ENCODE measurements around the gene FARP1. TPM values are rescaled to one million over a fixed set of nuclear protein-coding genes. Genes with fewer than 3 reads are reported as not detected.

Gene FARP1
- polyA plus RNA-seq, 1 of the 3 experiments (the other 2 are of a cell fraction), result 12.0 TPM

DNA sequence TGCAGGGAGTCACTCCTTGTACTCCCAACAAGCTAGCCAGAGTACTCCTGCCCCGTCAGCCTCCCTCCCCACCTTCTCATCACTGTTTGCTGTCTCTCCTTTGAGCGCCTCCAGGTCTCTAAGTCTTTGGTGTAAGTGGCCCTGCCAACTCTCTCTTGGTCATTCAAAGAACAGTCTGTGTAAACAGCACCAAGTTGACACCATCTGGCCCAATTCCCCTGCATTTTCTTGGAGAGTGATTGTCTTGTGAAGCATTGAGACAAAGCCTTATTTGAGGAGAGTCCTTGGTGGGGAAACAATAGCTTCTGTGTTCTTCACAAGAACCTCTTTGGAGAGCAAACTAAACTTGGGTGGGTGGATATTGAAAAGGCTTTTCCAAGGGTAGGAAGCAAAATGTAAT lies 148.8 kb downstream of the FARP1 start:
- POLR2A ChIA-PET, result no interaction called here

DNA sequence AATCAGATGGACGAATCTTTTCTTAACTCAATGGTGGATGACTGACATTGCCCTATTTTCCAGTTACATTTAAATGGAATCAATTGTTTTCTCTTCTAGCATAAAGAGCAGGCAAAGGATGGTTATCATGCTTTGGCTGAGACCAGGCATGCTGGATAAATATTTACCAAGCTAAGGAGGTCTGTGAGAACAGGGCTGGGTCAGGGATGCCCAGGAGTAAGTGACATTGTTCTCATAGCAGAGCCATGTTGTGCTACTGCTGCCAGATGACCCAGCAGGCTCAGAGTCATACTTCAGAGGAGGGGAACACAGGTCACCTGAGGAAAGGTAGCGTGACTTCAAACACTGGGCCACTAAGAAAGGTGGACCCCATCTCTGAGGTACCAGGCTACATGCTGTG lies 150.2 kb downstream of the FARP1 start:
- H4K20me1 ChIP-seq (ENCODE audit: insufficient read depth), result no peaks in the 10 kb centered on the region
- ChIA-PET CTCF (interaction anchor here (1.2 kb wide), 1 partner anchor 10 kb away, joined by 3 read pairs; no protein-coding TSS in a partner anchor), POLR2A (no interaction called here)
- TF ChIP-seq FOXM1 (IDR thresholded peaks at IDR 0.05; ENCODE audit: low read depth) (no peak), EZH2phosphoT487 (IDR thresholded peaks at IDR 0.05; ENCODE audit: borderline replicate concordance, low read depth) (no peak), JUND (IDR thresholded peaks at IDR 0.05) (no peak), FOXJ3 (CRISPR knock-in tag; IDR thresholded peaks at IDR 0.05) (no peak)
- TF ChIP-seq, protein P1, sequence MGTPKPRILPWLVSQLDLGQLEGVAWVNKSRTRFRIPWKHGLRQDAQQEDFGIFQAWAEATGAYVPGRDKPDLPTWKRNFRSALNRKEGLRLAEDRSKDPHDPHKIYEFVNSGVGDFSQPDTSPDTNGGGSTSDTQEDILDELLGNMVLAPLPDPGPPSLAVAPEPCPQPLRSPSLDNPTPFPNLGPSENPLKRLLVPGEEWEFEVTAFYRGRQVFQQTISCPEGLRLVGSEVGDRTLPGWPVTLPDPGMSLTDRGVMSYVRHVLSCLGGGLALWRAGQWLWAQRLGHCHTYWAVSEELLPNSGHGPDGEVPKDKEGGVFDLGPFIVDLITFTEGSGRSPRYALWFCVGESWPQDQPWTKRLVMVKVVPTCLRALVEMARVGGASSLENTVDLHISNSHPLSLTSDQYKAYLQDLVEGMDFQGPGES (IDR thresholded peaks at IDR 0.05; ENCODE audit: low read depth, low read length), result no peak
- H3K4me1 ChIP-seq (ENCODE audit: control insufficient read depth in 1 of 2, insufficient read depth in 2 of 2, low read depth in 1 of 2, low read length in 1 of 2), result peaks cover 7 to 9% of the 10 kb centered on the region in 2 experiments; a peak in 2 of 4 replicates
- H2AFZ ChIP-seq (ENCODE audit: low read depth), result no peak overlapping the region
- no peaks in the 10 kb centered on the region for H3K36me3 ChIP-seq (replicated peaks in 1 of 2; ENCODE audit: control insufficient read depth in 1 of 2, insufficient read depth in 2 of 2, low read length in 1 of 2)
- H3K27me3 ChIP-seq (ENCODE audit: insufficient read depth), result no peaks in the 10 kb centered on the region
- H3K4me2 ChIP-seq, result no peak overlapping the region
- H3K79me2 ChIP-seq (ENCODE audit: insufficient read depth), result peaks cover 10% of the 10 kb centered on the region; the same call in 1 of the 2 replicates
- DNase-seq, result no peak
- no peak overlapping the region for H3K4me3 ChIP-seq (ENCODE audit: low read depth in 2 of 2, low read length in 1 of 2)
- WGBS (ENCODE audit: low lambda C conversion rate), result 88% methylated on average over 2 of the region's 2 CpGs
- no peaks in the 10 kb centered on the region for H3K9me3 ChIP-seq
- no peaks in the 10 kb centered on the region for H3K9me2 ChIP-seq
- no peak overlapping the region for H3K27ac ChIP-seq (ENCODE audit: low read depth in 2 of 2, low read length in 1 of 2)
- no peak overlapping the region for H3K9ac ChIP-seq
- H3F3A ChIP-seq (replicated peaks; ENCODE audit: insufficient read depth), result no peaks in the 10 kb centered on the region

More for the DNA sequence above, 148.8 kb downstream of the FARP1 start:
- Histone ChIP-seq H3K4me2 (no peak overlapping the region), H3K79me2 (ENCODE audit: insufficient read depth) (0 out of 2 replicates have a peak, but pooled peaks cover 2% of the 10 kb centered on the region), H2AFZ (ENCODE audit: low read depth) (no peak overlapping the region), H3K4me1 (ENCODE audit: control insufficient read depth in 1 of 2, insufficient read depth in 2 of 2, low read depth in 1 of 2, low read length in 1 of 2) (peaks cover 0 to 7% of the 10 kb centered on the region in 2 experiments; a peak in 2 of 4 replicates), H3K9me3 (no peaks in the 10 kb centered on the region), H3K9ac (no peak overlapping the region), H4K20me1 (ENCODE audit: insufficient read depth) (no peaks in the 10 kb centered on the region), H3F3A (replicated peaks; ENCODE audit: insufficient read depth) (no peaks in the 10 kb centered on the region), H3K9me2 (no peaks in the 10 kb centered on the region), H3K27me3 (ENCODE audit: insufficient read depth) (no peaks in the 10 kb centered on the region), H3K4me3 (ENCODE audit: low read depth in 2 of 2, low read length in 1 of 2) (no peak overlapping the region), H3K36me3 (replicated peaks in 1 of 2; ENCODE audit: control insufficient read depth in 1 of 2, insufficient read depth in 2 of 2, low read length in 1 of 2) (no peaks in the 10 kb centered on the region), H3K27ac (ENCODE audit: low read depth in 2 of 2, low read length in 1 of 2) (no peak overlapping the region)
- no peak for DNase-seq
- CTCF ChIA-PET, result interaction anchor here (0.6 to 1.1 kb wide), 2 partner anchors 247 to 382 kb away, joined by 3 read pairs; no protein-coding TSS in a partner anchor
- TF ChIP-seq, protein P2, sequence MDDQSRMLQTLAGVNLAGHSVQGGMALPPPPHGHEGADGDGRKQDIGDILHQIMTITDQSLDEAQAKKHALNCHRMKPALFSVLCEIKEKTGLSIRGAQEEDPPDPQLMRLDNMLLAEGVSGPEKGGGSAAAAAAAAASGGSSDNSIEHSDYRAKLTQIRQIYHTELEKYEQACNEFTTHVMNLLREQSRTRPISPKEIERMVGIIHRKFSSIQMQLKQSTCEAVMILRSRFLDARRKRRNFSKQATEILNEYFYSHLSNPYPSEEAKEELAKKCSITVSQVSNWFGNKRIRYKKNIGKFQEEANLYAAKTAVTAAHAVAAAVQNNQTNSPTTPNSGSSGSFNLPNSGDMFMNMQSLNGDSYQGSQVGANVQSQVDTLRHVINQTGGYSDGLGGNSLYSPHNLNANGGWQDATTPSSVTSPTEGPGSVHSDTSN (IDR thresholded peaks at IDR 0.05), result no peak
- TF ChIP-seq ELF1 (IDR thresholded peaks at IDR 0.05) (no peak), POLR2AphosphoS5 (IDR thresholded peaks at IDR 0.05; ENCODE audit: low read depth, low read length) (no peak), USF2 (IDR thresholded peaks at IDR 0.05; ENCODE audit: borderline replicate concordance, low read depth, low read length) (no peak), EP300 (IDR thresholded peaks at IDR 0.05; ENCODE audit: borderline replicate concordance in 1 of 2, low read depth in 1 of 2, low read length in 1 of 2) (no peak), FOXJ3 (CRISPR knock-in tag; IDR thresholded peaks at IDR 0.05) (no peak), TEAD4 (IDR thresholded peaks at IDR 0.05; ENCODE audit: borderline replicate concordance, insufficient read depth) (no peak), SIN3A (IDR thresholded peaks at IDR 0.05; ENCODE audit: borderline replicate concordance, low read depth, low read length) (no peak)
- TF ChIP-seq, protein P3, sequence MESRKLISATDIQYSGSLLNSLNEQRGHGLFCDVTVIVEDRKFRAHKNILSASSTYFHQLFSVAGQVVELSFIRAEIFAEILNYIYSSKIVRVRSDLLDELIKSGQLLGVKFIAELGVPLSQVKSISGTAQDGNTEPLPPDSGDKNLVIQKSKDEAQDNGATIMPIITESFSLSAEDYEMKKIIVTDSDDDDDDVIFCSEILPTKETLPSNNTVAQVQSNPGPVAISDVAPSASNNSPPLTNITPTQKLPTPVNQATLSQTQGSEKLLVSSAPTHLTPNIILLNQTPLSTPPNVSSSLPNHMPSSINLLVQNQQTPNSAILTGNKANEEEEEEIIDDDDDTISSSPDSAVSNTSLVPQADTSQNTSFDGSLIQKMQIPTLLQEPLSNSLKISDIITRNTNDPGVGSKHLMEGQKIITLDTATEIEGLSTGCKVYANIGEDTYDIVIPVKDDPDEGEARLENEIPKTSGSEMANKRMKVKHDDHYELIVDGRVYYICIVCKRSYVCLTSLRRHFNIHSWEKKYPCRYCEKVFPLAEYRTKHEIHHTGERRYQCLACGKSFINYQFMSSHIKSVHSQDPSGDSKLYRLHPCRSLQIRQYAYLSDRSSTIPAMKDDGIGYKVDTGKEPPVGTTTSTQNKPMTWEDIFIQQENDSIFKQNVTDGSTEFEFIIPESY (IDR thresholded peaks at IDR 0.05; ENCODE audit: borderline replicate concordance, low read depth), result no peak
- TF ChIP-seq, protein P1 (IDR thresholded peaks at IDR 0.05; ENCODE audit: low read depth, low read length), result no peak
- 86% methylated on average over 2 of the region's 2 CpGs for WGBS (ENCODE audit: low lambda C conversion rate)
